Breast epithelium (tissue), 3 donors: ENCODE results near the gene GALNT9.

ENCODE experiments used
- CTCF ChIP-seq, 3 donors: fragments of 450-650 bp; IDR thresholded peaks; one replicate each; pipeline ENCODE4 v1.5.1; 2016 to 2017; ENCODE audit warnings: antibody characterized with exemption in 3 of 3, mild to moderate bottlenecking in 3 of 3, moderate library complexity in 3 of 3
- POLR2A ChIP-seq: fragments of 450-650 bp; IDR thresholded peaks from one replicate; pipeline ENCODE4 v1.6.1; 2016; ENCODE audit warnings: antibody characterized with exemption, mild to moderate bottlenecking, moderate library complexity
- POLR2AphosphoS5 ChIP-seq, 3 donors: sonication (generic); formaldehyde crosslinking; IDR thresholded peaks; one replicate each; pipeline ENCODE4 v1.6.1; 2017; ENCODE audit warnings: antibody characterized with exemption in 3 of 3

- TF ChIP-seq CTCF (IDR thresholded peaks at IDR 0.05) (no peak), POLR2A (no peak), POLR2AphosphoS5 (IDR thresholded peaks at IDR 0.05) (no peak)
Measured at GRCh38 chr12:132230381-132230780, 99.0 kb downstream of the GALNT9 start.
